Measurements from ENCODE around the gene AKT2.
"Not testable (repeated sequence)": the region's sequence is repeated elsewhere in the genome, so short reads cannot be mapped to it uniquely, and the experiment has no call there.

AKT2 gene

DNA sequence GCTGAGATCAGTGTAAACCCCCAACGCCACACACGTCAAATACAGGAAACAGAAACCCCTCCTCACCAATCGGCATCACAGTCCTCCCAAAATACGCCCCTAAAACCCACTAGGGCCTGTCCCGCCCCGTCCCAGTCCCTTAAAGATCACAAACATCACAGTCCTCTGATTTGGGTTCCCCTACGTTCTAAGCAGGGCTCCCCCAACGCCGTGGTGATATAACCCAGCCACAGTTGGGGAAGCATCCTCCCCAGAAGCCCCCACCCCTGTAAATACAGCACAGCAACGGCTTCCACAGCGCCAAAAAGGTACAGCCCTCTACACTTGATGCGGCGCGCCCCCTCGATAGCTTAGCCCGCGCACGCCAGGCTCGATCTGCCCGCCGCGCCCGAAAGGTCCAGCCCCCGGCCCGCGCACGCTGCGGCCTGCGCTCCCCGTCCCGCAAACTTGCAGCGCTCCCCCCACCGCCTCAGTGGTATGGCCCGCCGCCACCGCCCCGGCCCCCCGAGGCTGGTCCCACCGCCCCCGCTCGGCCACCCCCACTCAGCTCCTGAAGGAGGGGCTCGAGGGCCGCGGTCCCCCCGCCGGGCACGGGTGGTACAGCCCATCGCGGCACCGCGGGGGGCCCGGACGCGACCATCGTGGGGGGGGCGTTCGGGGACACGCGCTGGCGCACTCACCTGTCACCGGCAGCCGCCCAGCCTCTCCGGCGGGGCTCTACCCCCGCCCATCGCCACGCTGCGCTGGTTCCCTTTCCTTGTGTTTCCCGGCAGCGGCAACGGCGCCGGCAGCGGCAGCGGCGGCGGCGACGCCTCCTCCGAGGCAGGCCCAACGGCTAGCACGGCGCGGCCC lies at the start of gene AKT2:
TSS of gene AKT2 (minus strand) at position 845 of the 852 bp plus-strand sequence. CDS start 20,078 bp downstream, outside the sequence.
- DNase-seq (ENCODE audit: low read depth, low spot score), result no peak

DNA sequence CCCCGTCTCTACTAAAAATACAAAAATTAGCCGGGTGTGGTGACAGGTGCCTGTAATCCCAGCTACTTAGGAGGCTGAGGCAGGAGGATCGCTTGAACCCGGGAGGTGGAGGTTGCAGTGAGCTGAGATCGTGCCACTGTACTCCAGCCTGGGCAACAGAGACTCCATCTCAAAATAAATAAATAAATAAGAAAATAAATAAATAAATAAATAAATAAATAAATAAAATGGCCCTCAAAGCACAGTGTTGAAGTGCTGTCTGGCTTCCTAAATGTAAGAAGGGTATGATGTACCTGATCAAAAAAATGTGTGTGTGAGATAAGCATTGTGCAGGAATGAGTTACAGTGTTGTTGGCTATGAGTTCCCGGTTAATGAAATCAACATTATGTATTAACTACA lies 47.9 kb upstream of the AKT2 start:
- DNase-seq (ENCODE audit: low read depth, low spot score), result not testable (repeated sequence)

DNA sequence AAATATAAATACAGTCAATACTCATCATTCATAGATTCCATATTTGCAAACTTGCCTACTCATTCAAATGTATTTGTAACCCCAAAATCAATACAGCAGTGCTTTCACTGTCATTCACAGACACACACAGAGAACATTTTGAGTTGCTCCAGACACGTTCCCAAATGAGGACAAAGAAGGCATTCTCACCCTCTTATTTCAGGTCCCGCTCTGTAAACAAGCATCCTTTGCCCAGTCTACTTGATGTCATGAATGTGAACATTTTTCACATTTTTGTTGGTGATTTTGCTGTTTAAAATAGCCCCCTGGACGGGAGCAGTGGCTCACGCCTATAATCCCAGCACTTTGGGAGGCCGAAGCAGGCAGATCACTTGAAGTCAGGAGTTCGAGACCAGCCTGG lies 47.5 kb upstream of the AKT2 start:
- no peak for DNase-seq (ENCODE audit: low read depth, low spot score)

DNA sequence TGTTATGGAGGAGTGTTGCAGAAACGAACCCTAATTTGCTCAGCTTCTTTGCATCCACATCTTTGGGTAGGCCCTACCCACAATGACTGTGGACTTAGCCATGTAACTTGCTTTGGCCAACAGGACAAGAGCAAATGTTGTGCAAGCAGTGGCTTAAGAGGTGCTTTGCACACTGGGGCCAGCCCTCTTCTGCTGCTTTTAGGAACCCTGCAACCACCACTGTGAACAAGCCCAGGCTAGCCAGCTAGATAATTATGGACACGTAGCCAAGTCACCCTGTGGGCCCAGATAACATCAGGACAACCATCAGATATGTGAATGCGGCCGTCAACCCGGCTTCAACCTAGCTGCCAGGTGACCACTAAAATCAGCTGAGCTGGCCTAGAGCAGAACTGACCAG lies 45.9 kb upstream of the AKT2 start:
- no peak for DNase-seq (ENCODE audit: low read depth, low spot score)

DNA sequence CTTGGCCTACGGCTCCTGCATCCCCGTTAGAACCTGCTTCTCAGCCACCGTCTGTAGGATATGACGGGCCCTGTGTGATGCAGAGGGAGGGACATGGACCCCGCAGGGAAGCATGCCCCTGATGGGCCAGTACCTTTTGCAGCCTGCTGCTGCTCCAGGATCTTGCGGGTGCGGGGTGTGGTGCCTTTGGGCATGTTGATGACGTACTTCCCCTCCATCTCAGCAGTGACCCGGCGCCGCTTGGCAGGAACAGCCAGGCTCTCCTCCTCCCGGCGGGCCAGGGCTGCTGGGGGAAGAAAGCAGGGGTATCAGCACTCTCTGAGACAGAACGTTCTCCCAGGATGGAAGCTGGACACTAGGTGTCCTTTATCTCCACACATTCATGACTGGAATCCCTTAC lies 41.1 kb upstream of the AKT2 start:
- no peak for DNase-seq (ENCODE audit: low read depth, low spot score)

DNA sequence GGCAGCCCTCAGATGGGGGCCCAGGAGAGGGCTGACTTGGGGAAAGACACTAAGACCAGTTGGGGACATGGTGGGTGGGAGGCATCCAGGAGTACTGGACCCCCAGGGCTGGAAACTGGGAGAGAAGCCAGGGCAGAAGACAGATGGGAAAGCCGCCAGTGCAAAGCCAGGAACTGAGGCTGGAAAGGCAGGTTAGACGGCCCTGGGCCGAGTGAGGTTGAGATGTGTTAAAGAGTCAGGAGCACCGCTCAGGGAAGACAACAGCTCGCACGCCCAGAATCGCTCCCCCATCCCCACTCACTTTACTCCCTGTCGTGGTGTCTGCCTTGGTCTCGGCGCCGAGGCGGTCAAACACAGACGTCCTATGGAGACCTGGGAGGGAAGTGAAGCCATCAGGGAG lies 38.6 kb upstream of the AKT2 start:
- no peak for DNase-seq (ENCODE audit: low read depth, low spot score)

DNA sequence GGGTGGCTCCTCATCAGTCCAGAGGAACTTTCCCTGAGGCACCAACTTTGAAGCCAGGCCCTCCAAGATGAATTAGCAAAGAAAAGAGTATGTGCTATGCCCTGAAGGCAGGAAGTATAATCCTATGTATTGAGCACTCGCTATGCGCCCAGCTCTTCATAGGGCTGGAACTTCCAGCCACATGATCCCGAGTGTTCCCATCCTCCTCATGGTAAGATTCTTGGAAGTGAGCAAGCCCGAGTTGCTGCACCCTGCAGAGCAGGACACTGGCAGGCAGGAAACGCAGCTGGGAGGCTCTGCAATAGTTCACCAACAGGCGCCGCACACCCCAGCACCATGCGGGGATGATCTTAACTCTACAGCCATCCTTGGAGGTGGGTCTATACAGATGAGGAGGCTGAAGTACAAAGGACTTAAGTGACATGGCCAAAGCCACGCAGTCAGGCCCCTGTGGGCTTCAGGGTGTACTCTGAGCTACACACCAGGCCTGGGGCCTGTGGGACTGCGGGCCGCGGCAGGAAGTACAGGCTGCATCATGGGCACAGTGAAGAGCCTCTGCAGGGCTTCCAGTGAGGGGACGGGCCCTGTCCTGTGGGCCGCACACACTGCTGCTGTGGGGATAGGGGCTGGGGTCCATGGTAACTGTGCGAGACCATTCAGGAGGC lies 37.9 kb upstream of the AKT2 start:
- DNase-seq (ENCODE audit: low read depth, low spot score), result no peak

DNA sequence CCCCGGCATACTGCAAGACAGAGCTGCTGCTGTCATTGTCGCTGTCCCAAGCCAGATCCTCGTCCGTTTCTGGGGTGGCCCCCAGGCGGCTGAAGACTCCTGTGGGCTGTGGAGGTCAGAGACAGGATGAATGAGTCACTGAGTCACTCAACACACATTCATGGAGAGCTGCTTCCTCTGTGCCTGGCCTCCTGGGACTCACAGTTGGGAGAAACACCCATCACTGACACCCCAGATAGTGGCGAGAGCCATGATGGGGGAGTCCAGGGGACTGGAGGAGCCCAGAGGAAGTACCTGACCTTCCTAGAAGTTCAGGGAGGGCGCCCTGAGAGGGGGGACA lies 37.1 kb upstream of the AKT2 start:
- DNase-seq (ENCODE audit: low read depth, low spot score), result no peak

DNA sequence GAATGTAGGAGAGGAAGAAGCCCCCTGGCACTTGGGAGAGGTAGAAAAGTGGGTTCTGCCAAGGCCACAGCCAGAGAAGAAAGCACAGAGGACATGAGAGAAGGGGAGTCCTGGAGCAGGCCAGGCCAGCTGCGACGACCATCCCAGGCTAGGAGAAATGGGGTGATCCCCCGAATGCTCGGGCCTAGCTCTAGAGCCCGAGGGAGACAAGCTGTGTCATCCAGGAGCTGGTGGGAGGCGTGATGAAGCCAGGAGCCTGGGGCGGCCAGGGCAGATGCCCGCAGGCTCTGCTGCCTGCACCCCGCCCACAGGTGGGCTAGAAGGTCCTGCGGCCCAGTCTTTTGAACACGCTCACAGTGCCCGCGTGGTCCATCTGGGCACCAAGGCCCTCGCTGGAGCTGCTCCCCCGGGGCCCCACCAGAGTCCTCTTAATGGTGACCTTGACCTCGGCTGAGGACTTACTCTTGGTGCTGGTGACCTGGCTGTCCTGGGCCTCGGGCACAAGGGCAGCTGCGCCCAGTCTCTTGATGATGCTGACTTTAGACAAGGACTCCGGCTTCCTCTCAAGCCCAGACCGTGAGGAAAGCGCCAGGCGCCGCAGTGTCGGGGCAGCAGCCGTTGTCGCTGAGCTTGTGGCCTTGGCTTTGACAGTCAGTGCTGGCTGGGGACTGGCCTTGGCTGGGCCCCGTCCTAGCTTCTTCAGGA lies 36.6 kb upstream of the AKT2 start:
- no peak for DNase-seq (ENCODE audit: low read depth, low spot score)

DNA sequence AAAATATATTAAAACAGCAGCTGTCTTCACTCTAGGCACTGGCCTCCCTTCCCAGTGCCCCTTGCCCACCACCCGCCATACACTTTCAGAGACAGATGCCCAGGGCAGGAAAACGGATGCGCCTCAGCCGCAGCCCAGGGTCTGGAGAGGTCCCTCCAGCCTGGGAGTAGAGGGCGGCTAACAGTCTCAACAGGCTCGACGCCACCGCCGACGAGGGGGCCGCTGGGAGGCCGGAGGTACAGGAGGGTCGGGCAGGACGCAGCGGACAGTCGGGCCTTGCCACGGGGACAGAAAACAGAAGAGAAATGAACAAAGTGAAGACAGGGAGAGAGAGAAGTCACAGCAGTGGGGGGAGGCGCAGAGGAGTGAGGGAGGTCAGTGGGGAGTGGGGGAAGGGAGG lies 35.9 kb upstream of the AKT2 start:
- DNase-seq (ENCODE audit: low read depth, low spot score), result no peak

DNA sequence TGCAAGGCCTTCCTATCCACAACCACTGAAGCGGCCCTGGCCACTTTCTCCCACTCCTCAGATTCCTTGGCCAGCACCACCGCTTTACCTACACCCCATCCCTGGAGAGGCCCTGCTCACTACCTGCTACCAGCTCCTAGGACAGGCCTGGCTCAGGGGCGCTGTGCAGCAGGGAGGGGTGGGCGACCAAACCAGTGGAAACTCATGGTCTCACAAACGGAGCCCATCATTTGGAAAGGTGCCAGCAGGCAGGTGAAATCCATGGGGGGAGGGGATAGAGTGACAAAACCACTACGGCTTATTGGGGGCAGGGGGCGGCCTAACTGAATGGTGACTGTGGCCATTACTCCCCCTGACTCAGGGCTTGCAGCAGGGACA lies 35.4 kb upstream of the AKT2 start:
- DNase-seq (ENCODE audit: low read depth, low spot score), result no peak

DNA sequence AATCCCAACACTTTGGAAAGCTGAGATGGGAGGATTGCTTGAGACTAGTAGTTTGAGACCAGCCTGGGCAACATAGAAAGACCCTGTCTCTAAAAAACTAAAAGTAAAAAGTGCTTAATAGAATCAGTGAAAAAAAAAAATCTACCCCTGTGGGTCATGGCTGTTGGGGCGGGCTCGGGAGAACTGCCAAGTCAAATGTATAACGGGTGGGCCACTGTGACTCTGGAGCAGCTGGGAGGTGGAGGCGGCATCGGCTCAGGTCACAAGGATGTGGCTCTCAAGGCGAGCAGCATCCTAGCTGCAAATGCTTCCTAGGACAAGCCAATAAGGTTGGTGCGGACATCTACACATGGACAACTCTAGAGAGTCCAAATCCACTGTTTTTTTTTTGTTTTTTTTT lies 32.2 kb upstream of the AKT2 start:
- DNase-seq (ENCODE audit: low read depth, low spot score), result no peak

DNA sequence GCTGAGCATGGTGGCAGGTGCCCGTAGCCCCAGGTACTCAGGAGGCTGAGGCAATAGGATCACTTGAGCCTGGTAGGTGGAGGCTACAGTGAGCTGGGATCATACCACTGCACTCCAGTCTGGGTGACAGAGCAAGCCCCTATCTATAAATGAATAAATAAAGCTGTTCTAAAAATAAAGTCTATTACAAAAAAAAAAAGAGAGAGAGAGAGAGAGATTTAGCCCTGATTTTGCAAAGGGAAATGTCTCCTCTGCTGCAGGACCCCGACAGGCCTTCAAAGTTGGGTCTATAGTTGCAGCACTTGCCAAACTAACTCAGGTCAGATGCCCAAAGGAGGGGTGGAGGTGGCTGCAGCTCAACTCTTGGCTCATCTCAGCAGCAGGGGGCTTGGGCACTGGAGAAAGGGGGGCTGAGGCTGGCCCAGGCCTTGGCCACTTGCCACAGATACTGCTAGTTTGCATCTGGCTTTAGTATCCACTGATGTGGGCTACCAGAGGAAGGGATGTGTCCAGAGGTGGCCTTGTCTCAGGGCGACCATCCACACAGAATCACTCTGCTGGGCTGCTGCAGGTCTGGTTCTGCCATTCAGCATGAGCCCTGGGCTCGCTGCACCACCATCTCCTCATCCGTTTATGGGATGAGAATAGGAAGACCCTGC lies 30.8 kb upstream of the AKT2 start:
- DNase-seq (ENCODE audit: low read depth, low spot score), result no peak

DNA sequence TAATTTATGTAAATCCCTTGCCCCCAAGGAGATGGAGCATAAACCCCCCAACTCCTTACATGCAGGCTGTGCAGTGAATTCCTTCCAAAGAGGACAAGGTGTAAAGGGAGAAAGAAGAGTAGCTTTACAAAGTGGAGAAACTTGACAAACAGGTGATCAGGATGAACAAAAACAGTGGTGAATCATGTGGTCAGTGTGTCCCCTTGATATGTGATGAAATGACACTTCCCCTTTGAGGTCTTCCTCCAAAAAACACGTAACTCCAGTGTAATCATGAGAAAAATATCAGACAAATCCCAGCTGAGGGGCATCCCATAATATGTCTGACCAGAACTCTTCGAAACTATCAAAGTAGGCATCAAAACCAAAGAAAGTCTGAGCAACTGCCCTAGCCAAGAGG lies 29.5 kb upstream of the AKT2 start:
- no peak for DNase-seq (ENCODE audit: low read depth, low spot score)

DNA sequence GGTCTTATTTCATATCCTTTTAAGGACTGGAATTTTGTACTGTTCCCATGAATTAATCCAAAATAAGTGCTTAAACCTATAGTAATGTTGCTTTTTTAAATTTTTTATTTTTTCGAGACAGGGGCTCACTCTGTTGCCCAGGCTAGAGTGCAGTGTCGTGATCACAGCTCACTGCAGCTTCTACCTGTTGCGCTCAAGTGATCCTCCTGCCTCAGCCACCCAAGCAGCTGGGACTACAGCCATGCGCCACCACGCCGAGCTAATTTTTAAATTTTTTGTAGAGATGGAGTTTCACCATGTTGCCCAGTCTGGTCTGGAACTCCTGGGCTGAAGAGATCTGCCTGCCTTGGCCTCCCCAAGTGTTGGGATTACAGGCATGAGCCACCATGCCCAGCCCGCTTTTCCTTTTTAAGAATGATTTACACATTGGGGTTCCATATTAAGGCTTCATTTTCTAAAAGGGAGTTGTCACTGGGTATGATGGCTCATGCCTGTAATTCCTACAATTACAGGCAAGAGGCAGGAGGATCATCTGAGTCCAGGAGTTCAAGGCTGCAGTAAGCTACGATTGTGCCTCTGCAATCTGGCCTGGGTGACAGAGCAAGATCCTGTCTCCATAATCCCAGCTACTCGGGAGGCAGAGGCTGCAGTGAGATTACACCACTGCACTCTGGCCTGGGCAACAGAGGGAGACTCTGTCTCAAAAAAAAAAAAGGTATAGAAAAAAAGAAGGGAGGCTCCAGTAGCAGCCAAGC lies 28.3 kb upstream of the AKT2 start:
- DNase-seq (ENCODE audit: low read depth, low spot score), result no peak

DNA sequence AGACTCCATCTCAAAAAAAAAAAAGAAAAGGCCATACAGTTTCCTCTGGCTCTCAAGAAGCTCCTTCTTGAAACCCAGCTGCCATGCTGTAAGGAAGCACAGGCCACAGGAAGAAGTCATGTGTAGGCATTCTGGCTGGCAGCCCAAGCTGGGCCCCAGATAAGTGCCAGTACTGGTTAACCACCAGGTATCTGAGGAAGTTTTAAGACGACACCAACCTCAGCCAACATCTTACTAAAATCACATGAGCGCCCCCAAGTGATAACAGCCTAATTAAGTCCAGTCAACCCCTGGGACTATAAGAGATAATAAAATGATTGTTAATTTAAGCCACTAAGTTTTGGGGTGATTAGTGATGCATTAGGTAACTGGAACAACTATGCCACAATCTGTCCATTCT lies 27.4 kb upstream of the AKT2 start:
- DNase-seq (ENCODE audit: low read depth, low spot score), result no peak

DNA sequence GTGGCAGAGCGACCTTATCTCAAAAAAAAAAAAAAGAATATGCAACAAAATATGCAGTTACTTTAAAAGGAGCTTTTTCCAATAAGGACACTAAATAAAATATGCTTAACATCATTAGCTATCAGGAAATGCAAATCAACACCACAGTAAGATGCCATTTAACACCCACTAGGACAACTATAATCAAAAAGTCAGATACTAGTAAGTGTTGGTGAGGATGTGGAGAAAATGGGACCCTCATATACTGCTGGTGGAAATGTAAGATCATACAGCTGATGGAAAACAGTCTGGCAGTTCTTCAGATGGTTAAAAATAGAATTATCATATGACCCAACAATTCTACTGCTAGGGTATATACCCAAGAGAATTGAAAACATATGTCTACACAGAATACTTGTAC lies 24.5 kb upstream of the AKT2 start:
- no peak for DNase-seq (ENCODE audit: low read depth, low spot score)

DNA sequence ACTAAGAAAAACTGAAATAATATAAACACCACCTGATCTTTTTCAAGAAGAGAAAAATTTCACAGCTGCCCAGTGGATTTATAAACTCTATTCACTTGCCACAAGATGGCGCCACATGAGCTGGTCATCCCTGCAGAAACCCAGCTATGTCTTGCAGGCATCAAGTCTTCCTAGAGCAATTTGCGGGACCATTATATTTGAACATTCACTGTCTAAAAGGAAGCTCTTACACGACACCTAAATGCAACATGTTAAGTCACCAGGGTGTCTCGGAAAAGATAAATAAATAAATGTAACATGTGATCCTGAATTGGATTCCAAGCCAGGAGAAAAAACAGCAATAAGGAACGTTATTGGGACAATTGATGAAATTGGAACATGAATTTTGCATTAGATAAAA lies 20.3 kb upstream of the AKT2 start:
- DNase-seq (ENCODE audit: low read depth, low spot score), result no peak

DNA sequence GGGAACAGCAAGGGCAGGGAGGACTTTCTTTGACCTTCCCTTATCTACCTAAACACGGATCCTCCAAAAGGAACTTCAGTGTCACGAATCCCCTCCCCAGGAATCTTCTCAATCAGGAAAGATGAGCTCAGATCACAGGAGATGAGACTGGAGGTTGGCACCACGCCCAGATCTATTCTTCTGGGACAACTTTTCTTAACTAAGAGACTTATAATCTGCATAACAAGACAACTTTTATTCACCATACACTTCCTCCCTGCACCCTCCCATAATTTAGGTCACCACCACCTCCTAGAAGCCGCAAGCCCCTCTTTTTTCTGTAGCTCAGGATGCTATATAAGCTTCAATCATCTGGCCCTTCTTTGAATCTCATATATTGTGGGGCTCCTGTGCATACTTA lies 19.2 kb upstream of the AKT2 start:
- no peak for DNase-seq (ENCODE audit: low read depth, low spot score)

DNA sequence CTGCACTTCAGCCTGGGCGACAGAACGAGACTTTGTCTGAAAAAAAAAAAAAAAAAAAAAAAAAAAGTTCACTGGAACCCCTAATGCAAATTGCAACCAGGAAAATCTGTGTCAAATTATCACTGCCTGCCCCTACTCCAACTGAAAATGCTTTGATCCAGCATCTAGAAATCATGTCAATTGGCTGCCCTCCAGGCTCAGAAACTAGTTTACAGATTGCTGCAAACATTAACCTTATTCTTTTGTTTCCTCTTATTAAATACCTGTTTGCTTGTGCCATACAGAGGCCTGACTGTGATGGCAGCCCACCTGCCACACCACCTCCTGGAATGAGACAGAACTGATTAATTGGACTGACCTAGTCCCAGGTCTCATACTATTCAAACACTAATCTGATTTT lies 18.6 kb upstream of the AKT2 start:
- DNase-seq (ENCODE audit: low read depth, low spot score), result no peak

DNA sequence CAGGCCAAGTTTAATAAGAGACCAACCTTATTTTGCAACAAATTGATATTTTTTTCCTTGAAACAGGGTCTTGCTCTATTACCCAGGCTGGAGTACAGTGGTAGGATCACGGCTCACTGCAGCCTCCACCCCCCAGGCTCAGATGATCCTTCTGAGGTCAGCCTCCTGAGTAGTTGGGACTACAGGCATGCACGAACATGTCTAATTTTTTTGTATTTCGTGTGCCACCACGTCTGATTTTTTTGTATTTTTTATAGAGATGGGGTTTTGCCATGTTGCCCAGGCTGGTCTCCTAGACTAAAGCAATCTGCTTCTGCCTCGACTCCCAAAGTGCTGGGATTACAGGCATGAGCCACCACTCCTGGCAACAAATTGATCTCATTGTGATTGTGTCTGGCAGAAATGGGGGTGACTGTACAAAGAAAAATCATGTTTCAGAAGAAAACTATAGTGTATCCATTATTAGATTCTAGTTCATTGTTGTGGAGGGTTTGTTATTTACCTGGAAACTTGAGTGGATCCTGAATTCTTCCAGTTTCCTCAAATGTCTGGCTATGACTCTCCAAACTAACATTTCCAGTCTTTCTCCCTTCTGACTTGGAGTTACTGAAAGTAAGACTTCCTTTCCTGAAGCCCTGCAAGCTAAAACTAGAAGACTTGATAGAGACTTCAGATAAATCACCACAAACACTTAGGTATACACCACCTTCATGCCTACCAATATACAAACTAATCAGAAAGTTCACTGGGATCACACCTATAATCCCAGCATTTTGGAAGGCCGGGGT lies 17.3 kb upstream of the AKT2 start:
- DNase-seq (ENCODE audit: low read depth, low spot score), result no peak

Data from iPS DF 19.7 (cell line).